HG03521 (cell line): ENCODE results near the gene SLC66A3.
A peak's percentile ranks its signal among the peaks of the same experiment; 100 is the strongest.

Experiments used
- ATAC-seq: cut with Tn5 transposase; IDR thresholded peaks from one replicate; pipeline ENCODE4 v1.9.1; 2021; ENCODE audit warnings: mild to moderate bottlenecking, moderate library complexity; ENCODE audit not compliant: unreplicated experiment

SLC66A3 gene

GRCh38 chr2:11134349-11134748 is 20.9 kb upstream of the SLC66A3 start:
- ATAC-seq: no peak

- no peak for ATAC-seq
Observed at GRCh38 chr2:11140492-11140891, 14.8 kb upstream of the SLC66A3 start.

- no peak for ATAC-seq
Observed at GRCh38 chr2:11141319-11141718, 13.9 kb upstream of the SLC66A3 start.

GRCh38 chr2:11142330-11142729 is 12.9 kb upstream of the SLC66A3 start:
- ATAC-seq: no peak

GRCh38 chr2:11142987-11143386 is 12.3 kb upstream of the SLC66A3 start:
- no peak for ATAC-seq

DNA sequence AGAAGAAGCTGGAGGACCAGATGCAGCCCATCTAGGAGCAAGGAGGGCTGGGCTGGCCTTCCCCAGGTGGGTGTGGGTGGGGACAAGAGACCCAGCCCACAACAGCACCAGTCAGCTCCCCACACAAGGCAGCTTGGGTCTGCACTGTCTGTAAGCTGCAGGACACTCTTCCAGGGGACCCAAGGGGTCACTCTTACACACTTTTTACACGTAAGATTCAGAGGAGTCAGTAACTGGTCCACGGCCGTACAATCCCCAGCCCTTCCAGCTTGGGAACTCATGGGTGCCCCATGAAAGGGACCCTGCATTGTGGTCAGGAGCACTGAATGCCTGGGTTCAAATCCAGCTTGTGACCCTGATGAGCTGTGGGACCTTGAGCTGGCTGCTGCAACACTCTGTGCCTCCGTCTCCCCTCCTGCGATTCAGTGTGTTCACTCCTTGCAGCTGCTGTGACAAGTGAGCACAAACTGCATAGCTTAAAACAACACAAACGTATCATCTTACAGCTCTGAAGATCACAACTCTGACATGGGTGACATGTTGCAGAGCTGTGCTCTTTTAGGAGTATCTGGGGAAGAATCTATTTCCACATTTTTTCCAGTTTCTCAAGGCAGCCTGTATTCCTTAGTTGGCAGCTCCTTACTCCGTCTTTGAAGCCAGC is 11.1 kb upstream of the SLC66A3 start:
- no peak for ATAC-seq

- ATAC-seq: no peak
Observed at GRCh38 chr2:11144738-11145079, 10.6 kb upstream of the SLC66A3 start.

- ATAC-seq: no peak
Observed at GRCh38 chr2:11145350-11145749, 9.9 kb upstream of the SLC66A3 start.

DNA sequence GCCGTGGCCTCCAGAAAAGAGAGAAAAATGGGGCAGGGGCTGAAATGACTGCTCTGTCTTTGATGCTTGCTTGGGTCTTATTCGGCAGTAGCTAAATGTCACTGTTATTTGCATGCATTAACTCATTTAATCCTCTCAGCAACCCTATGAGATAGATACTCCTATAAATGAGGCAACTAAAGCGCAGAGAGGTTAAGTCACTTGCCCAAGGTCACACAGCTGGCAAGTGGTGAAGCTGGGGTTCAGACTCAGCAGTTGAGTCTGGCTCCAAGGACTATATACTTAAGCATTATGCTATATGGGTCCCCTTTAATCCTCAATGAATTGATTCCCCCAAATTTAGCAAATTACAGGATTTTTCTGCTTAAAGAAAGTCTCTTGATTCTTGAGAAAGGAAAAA is 9.2 kb upstream of the SLC66A3 start:
- ATAC-seq: no peak

- no peak for ATAC-seq
Observed at GRCh38 chr2:11147263-11147662, 8.0 kb upstream of the SLC66A3 start.

DNA sequence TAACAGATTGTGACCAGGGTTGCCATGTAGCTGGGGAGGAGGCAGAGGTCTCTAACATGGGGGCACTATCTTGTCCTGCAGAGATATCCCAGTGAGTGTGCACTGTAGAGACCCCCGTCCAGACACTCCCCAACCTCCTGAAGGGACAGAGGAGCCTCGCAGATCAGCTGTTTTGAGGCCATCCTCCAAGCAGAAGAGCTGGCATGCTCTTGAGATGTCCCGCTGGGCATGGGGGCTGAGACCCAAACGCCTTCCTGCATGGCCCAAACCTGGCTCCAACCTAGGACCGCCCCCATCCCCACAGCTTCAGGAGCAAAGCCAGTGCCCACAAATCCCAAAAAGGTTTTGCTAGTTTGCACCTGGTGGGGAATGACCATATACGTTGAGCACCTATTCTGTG is 2.7 kb upstream of the SLC66A3 start:
- ATAC-seq: no peak

DNA sequence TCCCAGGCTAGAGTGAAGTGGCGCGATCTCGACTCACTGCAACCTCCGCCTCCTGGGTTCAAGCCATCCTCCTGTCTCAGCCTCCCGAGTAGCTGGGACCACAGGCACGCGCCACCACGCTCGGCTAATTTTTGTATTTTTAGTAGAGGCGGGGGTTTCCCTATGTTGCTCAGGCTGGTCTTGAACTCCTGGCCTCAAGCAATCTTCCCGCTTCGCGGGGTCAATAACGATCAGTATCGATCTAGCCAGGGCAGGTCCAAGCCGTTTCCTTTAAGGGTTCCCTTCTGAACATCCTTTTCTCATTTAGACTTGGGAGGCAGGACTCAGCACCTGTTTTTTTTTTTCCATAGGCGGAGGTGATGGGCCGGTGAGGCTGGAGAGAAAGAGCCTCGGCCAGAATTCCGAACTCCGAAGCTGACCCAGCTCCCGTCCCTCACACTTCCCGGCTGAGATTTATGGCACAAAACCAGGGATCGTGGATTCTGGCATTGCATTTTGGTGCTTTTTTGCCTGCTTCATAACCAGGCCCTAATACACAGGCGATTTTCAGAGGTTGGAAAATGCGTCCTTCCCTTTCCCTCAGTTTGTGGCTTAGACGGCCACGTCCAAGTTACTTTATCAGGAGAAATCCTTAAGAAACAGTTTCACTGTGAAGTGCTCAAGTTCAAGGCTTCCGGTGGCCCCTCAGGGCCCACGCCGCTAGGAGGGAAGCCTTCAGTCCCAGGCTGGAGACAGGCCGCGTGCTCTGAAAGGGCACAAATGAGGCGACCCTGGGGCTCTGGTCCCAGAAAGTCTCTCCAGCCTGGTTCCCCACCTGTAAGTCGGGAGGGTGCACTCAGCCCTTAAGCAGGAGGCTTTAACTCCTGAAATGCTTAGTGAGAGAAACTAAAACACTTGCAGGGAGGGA is 998 bp upstream of the SLC66A3 start:
- ATAC-seq: no peak

GRCh38 chr2:11154923-11155380 is 315 bp upstream of the SLC66A3 start:
- ATAC-seq: peak; percentile 67

DNA sequence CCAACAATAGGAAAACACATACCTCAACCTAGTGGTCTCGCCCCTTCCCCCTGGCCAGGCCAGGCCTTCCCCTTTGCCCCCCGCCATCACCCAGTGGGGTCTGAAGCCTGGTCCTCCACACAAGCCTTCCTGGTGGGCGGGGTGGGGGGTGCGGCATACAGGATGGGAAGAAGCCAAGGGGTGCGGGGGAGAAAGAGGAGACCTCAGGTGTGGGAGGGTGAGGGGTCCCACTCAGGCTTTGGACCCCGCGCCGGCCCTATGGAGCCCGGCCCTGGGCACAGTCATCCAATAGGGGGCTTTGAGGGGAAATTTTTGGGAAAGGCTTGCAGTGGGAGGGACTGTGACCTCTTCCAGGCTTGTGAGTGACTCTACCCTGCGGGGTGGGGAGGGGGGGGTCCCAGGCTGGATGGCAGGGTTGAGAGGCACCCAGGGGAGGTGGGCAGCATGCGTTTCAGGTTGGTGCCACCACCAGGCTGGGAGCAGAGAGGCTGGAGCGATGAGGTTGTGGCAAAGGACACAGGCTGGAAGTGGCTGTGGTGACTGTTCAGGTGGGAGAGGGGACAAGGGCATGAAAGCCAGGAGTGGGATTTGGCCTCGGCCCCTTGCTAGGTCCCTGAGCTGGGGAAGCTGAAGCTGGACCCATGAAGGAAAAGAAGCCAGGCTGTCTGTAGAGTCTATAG is 1.3 kb downstream of the SLC66A3 start:
- no peak for ATAC-seq

DNA sequence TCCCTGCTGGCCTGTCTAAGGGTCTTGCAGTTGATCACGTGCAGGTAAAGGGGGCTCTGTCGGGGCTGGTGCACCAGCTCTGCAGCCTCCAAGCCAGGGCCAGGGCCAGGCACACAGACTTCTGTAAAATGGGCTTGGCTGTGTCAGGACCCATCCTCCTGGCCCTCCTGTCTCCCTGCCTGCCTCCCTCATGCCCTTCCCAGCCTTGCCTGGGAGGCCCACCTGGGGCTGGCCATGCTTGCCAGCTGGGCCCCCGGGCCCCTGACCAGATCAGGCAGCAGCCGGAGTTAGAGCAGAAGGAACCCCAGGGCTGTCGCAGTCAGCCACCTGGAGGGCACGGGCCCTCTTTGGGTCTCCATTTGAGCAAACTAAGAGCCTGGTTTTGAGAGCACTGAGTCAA is 2.0 kb downstream of the SLC66A3 start:
- ATAC-seq: no peak

- no peak for ATAC-seq
Observed at GRCh38 chr2:11157731-11158130, 2.5 kb downstream of the SLC66A3 start.

DNA sequence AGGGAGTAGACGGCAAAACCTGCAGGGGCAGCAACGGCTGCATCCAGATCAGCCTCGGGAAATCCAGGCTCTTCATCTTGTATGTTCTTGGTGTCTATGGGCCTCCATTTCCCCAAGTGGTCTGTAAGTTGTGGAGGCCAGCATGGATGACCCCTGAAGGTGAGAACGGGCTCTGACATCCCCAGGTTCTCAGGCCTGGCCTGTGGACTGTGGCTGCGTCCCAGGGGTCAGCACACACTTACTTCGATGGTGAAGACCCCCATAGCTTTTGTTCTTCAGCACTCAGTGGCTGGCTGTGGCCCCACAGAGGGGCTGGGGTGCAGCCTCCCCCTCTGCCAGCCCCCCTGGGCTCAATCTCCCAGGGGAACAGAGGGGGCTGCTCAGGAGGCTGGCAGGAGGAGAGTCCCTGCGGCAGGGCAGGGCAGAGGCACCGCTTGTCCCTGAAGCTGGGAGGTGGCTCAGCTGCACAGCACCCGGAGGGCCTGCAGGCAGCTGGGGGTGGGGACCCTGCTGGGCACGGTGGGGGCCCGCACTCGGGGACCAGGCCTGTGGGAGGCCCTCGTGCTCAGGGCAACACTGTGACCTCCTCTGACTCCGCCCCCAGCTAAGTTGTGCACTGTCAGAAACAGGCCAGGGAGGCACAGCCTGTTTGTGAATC is 3.8 kb downstream of the SLC66A3 start:
- no peak for ATAC-seq

- no peak for ATAC-seq
Observed at GRCh38 chr2:11159574-11160170, 4.4 kb downstream of the SLC66A3 start.

GRCh38 chr2:11160256-11160655 is 5.0 kb downstream of the SLC66A3 start:
- no peak for ATAC-seq

DNA sequence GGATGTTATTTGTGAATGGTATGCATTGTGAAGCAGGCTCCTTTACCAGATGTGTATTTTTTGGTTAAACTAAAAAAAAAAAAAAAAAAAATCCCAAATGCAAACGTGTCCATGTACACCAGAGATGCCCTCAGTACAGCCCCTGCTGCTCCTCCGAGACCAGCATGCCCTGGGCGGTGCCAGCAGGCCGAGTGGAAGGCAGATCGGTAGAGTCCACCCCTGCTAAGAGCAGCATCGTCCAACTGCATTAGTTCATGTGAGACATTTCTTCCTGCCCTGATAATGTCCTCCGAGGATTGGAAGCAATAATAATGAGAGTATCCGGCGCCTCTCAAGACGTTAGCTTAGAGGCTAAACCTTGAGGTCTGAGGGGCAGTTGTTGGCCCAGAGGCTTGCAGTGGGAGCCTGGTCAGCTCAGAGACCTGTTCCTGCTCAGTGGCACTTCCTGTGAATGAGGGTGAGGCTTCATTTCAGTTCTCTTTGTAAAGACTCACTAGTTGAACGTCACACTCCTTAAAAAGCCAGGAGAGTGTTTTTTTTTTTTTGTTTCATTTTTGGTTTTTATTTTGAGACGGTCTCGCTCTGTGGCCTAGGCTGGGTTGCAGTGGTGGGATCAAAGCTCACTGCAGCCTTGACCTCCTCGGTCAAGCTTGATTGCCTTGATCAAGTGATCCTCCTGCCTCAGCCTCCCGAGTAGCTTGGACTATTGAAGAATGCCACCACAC is 5.6 kb downstream of the SLC66A3 start:
- ATAC-seq: peak; percentile 46
